EH (cell line): ENCODE measurements around the gene HEPHL1.
"Not testable (repeated sequence)": the region's sequence is repeated elsewhere in the genome, so short reads cannot be mapped to it uniquely, and the experiment has no call there.

Source experiments
- DNase-seq: peaks from one replicate; pipeline ENCODE4 v3.0.0-alpha.2; 2015; ENCODE audit warnings: low read depth

HEPHL1 gene

DNA sequence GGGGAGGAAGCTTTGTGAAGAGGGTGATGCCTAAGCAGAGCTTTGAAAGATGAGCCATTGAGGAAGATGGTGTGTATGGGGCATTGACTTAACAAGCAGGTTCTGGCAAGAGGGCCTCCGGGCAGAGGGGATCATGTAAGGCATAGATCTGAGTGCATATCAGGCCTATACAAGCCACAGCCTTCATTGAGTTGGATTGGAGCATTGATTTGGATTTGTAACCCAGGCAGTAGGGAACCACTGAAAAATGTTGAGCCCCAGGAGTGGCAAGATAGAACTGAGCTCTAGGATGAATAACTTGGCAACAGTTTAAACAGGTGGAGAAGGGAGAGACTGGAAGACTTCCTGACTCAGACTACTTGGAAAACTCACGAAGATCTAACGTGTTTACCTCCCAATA, 128.9 kb downstream of the HEPHL1 start:
- no peak for DNase-seq

DNA sequence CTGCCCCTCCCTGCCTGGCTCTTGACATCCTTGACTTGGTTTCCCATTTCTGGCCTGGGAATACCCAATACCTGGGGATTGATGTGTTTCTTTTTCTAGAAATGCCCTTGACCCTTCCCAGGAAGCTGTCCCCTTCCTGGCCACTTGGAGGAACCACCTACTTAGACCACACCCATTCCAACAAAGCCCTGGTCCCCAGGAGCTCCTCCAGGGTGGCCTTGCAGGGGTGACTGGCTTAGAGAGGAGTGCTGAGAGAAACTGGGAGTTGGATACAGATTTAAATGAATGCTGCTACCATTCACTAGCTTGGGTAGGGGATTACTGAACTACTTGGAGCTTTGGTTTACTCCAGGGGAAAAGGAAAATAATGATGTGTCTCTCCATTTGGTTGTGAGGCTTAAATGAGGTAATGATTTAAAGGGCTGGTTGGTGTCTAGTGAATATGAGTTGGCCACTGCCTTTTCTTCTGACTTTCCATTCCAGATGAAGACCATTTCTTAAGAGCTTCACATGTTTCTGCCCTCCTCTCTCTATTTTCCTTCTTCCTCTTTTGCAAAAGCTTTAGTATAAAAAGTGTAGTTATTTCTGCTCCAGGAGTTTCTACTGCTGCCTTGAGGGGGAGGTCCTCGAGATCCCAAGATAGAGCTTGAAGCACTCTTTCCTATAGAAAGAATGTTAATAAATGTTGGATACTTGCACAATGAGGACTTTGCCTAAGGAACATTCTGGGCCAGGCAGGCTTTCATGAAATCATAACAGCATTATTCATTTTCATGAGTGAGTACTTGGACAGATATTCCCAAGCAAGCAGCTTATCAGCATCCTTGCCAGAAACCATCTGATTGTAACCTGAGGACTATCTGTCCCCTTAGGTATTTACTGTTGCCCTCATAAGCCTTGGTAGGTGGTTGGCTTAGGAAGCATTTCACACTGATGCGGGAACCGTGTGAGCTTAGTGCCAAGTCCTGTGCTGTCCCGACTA, 129.8 kb downstream of the HEPHL1 start:
- peak; percentile 72 for DNase-seq

DNA sequence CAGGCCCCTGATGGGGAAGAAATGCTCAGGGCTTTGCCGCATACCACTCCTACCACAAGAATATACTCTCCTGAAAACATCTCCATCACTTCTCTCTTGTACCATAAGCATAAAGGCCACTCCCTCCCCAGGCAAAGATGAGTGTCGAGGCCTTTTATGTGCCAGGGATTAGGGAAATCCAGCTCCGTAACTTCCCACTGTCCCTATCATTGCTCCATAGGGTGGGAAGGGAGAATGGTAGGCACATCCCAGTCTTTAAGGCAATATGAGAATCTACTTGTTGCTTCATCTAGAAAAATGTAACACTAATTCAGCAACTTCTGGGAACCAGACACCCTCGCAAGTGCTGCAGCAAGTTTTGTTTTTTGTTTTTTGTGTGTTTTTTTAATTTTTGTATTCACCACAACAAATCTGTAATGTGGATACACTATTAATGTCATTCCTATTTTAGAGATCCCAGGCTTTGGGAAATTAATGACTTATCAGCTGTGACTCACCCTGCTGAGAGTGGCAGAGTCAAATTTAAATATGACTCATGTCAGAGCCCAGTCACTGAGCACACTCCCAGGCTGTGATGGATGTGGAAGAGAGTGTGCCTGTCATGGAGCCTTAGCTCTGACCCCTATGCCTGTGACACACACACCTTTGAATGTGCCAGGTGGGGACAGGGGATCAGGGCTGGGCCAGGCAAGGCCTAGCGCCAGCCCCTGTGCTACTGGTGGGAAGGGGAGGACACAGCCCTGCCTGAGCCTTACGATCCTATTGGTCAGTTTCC, 130.9 kb downstream of the HEPHL1 start:
- peak; percentile 92 for DNase-seq

GRCh38 chr11:94152678-94153065, 131.5 kb downstream of the HEPHL1 start:
- DNase-seq: no peak

DNA sequence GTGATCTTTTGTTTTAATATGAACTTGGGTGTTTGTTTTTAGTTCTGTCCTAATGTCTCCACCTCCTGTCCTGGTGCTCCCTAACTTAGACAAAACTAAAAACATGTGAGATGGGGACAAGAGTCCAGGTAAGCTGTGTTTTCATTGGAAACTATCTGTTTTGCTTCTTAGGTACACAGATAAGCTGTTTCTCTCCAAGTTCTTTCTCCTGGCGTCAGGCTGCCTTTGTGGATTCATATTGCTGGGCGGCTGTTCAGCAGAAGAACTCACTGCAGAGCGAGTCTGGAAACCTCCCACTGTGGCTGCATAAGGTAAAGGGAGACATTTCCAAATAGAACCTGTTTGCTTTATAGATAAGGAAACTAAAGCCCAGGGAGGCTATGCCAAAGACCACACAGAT, 132.2 kb downstream of the HEPHL1 start:
- DNase-seq: no peak

GRCh38 chr11:94154095-94154856, 133.1 kb downstream of the HEPHL1 start:
- peak; percentile 41 for DNase-seq

DNA sequence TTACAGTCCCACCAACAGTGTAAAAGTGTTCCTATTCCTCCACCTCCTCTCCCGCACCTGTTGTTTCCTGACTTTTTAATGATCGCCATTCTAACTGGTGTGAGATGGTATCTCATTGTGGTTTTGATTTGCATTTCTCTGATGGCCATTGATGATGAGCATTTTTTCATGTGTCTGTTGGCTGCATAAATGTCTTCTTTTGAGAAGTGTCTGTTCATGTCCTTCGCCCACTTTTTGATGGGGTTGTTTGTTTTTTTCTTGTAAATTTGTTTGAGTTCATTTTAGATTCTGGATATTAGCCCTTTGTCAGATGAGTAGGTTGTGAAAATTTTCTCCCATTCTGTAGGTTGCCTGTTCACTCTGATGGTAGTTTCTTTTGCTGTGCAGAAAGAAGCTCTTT, 136.2 kb downstream of the HEPHL1 start:
- DNase-seq: not testable (repeated sequence)
